Activated CD4-positive, alpha-beta memory T cell treated with anti-CD3 and anti-CD28 coated beads for 36 hours (primary cell): Measurements from ENCODE around the gene ZNF3. TPM values are rescaled to one million over a fixed set of nuclear protein-coding genes. Genes with fewer than 3 reads are reported as not detected.
A peak's percentile ranks its signal among the peaks of the same experiment; 100 is the strongest.

ENCODE experiments used
- CTCF ChIA-PET: fragments of 350-600 bp; sonication (Branson Sonifier 250); formaldehyde crosslinking; loops from one replicate; lab custom pipeline; 2021; ENCODE audit warnings: antibody characterized with exemption, inconsistent platforms; lab: Charles Lee
- POLR2A ChIA-PET: fragments of 350-600 bp; sonication (Branson Sonifier 250); formaldehyde crosslinking; loops from one replicate; lab custom pipeline; 2021; ENCODE audit warnings: antibody characterized with exemption; lab: Charles Lee
- DNase-seq: peaks from one replicate; pipeline ENCODE4 v3.0.0-alpha.2; 2020
- H3K27ac Mint-ChIP-seq: one replicate; pipeline ENCODE4 v1.8.0; 2021; ENCODE audit warnings: mixed read lengths
- H3K27me3 Mint-ChIP-seq: one replicate; pipeline ENCODE4 v1.8.0; 2021; ENCODE audit warnings: mixed read lengths
- H3K36me3 Mint-ChIP-seq: one replicate; pipeline ENCODE4 v1.8.0; 2021; ENCODE audit warnings: mixed read lengths
- H3K4me1 Mint-ChIP-seq: one replicate; pipeline ENCODE4 v1.8.0; 2021; ENCODE audit warnings: low read depth, mixed read lengths
- H3K4me3 Mint-ChIP-seq: one replicate; pipeline ENCODE4 v1.8.0; 2021; ENCODE audit warnings: mild to moderate bottlenecking, mixed read lengths
- H3K9me3 Mint-ChIP-seq: one replicate; pipeline ENCODE4 v1.8.0; 2021; ENCODE audit warnings: mixed read lengths
- intact Hi-C: fragments of 100-400 bp; cut with micrococcal nuclease; formaldehyde crosslinking; loops from one replicate; pipeline ENCODE4 v1.15.1; 2023
- microRNA-seq: library from miRNA; unstranded; fragments of <30 nt; microRNA quantifications from one replicate; pipeline ENCODE4 v1.2.0, GENCODE V29; 2022; ENCODE audit warnings: borderline number of aligned reads, borderline microRNAs expressed, borderline replicate concordance
- total RNA-seq, 2 experiments: library from RNA; stranded (reverse); gene quantifications; one replicate each; pipeline ENCODE4 v1.2.3, GENCODE V29; 2021

ZNF3 gene
- total RNA-seq, 2 experiments from 2014 or later: 18.0 to 18.6 TPM

DNA sequence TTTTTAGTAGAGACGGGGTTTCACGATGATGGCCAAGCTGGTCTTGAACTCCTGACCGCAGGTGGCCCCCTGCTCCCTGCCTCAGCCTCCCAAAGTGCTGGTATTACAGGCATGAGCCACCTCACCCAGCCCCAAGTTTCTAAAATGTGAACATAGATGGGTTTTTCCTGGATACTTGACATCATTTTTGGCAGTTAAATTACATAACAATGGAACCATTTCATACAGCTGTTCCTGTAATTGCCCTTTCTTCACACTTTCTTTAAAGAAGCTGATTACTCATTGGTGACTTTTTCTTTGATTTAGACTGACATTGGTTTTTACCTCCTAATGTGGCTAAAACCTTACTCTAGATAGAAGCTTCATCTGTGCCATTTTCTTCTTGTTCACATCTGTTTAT lies 60.2 kb downstream of the ZNF3 start:
- no peak overlapping the region for H3K4me3 Mint-ChIP-seq
- H3K27me3 Mint-ChIP-seq: no peaks in the 10 kb centered on the region
- ChIA-PET POLR2A (interaction anchor here (1.2 kb wide), 1 partner anchor 28 kb away, joined by 3 read pairs; the partner anchor contains the start of gene ZSCAN21), CTCF (interaction anchor here (1.3 to 2.7 kb wide), 3 partner anchors 17 to 42 kb away, joined by 3 to 9 read pairs (median 4); no protein-coding TSS in a partner anchor)
- no peaks in the 10 kb centered on the region for H3K9me3 Mint-ChIP-seq
- peaks cover 70% of the 10 kb centered on the region for H3K4me1 Mint-ChIP-seq
- peak; percentile 27 for DNase-seq
- H3K36me3 Mint-ChIP-seq: peaks cover 42% of the 10 kb centered on the region
- intact Hi-C loops: loop anchor here (10.0 kb wide), 1 partner anchor 516 kb away; the partner anchor contains the start of genes ZKSCAN5 and ZNF394
- peak overlapping the region; percentile 50 for H3K27ac Mint-ChIP-seq

Small RNA genes lying within 50 kb of the gene (microRNA-seq; reads per million reads assigned to microRNA genes)
- 6,115 reads per million, percentile 94 among the genes with 10 or more reads in this experiment for gene MIR106B
- gene MIR25: 636 reads per million, percentile 83 among the genes with 10 or more reads in this experiment
- gene MIR93: 10,927 reads per million, percentile 97 among the genes with 10 or more reads in this experiment

Other genes with a start within 250 kb of the ZNF3 start
- gene OR2AE1, start 204.7 kb downstream of the ZNF3 start, total RNA-seq: not detected
- gene TRIM4, start 162.2 kb downstream of the ZNF3 start, total RNA-seq: 10 to 100 TPM; 24.9 to 26.1 TPM
- under 1 TPM; 0.19 to 0.45 TPM for gene GJC3, start 152.1 kb downstream of the ZNF3 start, total RNA-seq
- gene AZGP1, start 105.7 kb downstream of the ZNF3 start, total RNA-seq: not detected
- 10 to 100 TPM; 49.1 to 50.6 TPM for gene ZKSCAN1, start 66.1 kb downstream of the ZNF3 start, total RNA-seq
- 1 to 10 TPM; 6.2 TPM for gene ZSCAN21, start 31.9 kb downstream of the ZNF3 start, total RNA-seq
- gene COPS6, start 7.2 kb upstream of the ZNF3 start, total RNA-seq: 10 to 100 TPM; 93.1 to 98.2 TPM
- gene MCM7, start 19.7 kb upstream of the ZNF3 start, total RNA-seq: 100 to 1,000 TPM; 393 to 398 TPM
- gene AP4M1, start 19.9 kb upstream of the ZNF3 start, total RNA-seq: 10 to 100 TPM; 11.3 to 12.2 TPM
- 10 to 100 TPM; 54.3 to 63.7 TPM for gene TAF6, start 37.6 kb upstream of the ZNF3 start, total RNA-seq
- 10 to 100 TPM; 11.9 to 12.4 TPM for gene CNPY4, start 37.9 kb upstream of the ZNF3 start, total RNA-seq
- 1 to 10 TPM; 2.3 to 3.4 TPM for gene MBLAC1, start 45.2 kb upstream of the ZNF3 start, total RNA-seq
- gene LAMTOR4, start 67.2 kb upstream of the ZNF3 start, total RNA-seq: 100 to 1,000 TPM; 136 to 151 TPM
- gene TRAPPC14, start 77.0 kb upstream of the ZNF3 start, total RNA-seq: 10 to 100 TPM; 17.9 to 19.7 TPM
- 1 to 10 TPM; 2.4 to 2.8 TPM for gene GAL3ST4, start 86.9 kb upstream of the ZNF3 start, total RNA-seq
- gene GPC2, start 95.7 kb upstream of the ZNF3 start, total RNA-seq: 1 to 10 TPM; 4.8 to 5.5 TPM
- 10 to 100 TPM; 20.8 to 20.9 TPM for gene STAG3, start 96.2 kb upstream of the ZNF3 start, total RNA-seq
- gene PVRIG, start 138.2 kb upstream of the ZNF3 start, total RNA-seq: 10 to 100 TPM; 21.0 to 21.2 TPM
- not detected for gene SPDYE3, start 226.0 kb upstream of the ZNF3 start, total RNA-seq